GM18861 (cell line): ENCODE measurements around the gene DGKQ.

Experiments used
- ATAC-seq: cut with Tn5 transposase; IDR thresholded peaks from one replicate; pipeline ENCODE4 v1.9.1; 2021; ENCODE audit not compliant: unreplicated experiment

DGKQ gene

DNA sequence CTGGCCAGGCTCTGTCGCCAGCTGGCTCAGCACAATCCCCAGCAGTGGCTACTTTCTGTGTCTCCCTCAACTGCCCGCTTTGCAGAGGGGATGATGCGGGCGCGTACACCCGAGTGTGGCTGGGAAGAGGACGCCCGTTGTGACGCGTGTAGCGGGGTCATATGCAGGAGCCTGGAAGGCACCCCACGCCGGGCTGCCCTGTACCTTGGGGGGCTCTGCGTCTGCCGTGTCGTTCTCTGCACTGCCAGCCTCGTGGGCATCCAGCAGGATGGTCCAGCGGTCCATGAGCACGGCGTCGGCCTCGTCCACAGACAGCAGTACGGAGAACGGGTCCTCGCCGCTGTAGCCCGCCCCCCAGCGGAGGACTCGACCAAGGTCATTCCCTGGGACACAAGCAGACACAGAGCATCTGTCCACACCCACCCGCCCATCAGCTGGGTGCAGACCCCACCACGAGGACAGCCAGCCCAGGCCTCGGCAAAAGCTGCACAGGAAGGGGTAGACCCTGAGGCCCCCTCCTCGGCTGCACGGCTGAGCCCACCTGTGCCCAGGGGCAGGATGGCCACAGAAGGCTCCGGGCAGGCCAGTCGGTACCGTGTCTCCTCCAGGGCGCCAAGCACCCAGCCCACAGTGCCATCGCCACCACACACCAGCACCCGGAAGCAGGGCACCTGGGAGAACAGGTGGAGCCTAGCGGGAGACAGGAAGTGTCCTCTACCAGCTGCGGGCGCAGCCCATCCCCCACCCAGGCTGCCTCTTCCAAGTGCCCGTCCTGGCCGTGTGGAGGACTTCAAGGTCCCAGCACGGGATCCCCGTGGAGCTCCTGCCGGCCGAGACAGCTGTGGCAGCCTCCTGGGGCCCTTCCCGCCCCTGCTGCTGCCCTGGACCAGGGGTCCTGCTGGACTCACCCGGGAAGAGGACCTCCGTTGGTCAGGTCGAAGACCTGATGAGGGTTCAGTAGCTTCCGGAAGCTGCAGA lies 10.8 kb downstream of the DGKQ start:
- no peak for ATAC-seq

DNA sequence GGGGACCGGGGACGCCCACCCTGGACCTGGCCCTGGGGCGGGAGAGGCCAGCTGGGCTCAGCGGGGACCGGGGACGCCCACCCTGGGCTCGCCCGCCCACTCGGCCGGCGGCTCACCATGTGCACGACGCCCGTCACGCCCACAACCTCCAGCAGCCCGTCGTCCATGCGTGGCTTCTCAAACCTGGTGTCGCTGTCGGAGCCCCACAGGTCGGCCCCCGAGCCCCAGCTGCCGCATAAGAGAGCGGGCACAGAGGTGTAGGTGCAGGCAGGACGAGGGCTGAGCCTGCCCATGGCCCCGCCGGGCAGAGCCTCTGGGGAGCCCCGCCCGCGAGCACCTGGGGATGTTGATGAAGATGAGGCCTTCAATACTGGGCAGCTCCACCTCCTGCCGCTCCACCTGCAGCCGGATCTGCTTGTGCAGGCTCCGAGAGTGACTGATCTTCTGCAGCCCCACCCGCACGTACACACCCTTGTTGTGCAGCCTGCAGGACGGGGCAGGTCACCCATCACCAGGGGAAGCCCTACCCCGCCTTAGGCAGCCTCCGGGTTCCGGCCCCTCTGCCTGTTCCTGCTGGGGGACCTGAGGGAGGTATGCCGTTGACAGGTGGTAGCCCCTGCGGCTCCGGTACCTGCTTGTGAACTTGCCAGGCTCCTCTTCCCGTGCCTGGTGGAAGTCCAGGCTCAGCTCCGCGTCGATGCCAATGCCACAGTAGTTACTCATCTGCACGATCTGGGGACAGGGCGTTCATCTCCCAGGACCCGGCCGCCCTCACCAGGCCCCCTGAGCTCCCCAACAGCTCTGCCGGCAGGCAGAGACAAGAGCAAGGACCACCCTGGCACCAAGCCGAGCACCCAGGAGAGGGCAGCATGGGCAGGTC lies 11.8 kb downstream of the DGKQ start:
- ATAC-seq, result no peak

DNA sequence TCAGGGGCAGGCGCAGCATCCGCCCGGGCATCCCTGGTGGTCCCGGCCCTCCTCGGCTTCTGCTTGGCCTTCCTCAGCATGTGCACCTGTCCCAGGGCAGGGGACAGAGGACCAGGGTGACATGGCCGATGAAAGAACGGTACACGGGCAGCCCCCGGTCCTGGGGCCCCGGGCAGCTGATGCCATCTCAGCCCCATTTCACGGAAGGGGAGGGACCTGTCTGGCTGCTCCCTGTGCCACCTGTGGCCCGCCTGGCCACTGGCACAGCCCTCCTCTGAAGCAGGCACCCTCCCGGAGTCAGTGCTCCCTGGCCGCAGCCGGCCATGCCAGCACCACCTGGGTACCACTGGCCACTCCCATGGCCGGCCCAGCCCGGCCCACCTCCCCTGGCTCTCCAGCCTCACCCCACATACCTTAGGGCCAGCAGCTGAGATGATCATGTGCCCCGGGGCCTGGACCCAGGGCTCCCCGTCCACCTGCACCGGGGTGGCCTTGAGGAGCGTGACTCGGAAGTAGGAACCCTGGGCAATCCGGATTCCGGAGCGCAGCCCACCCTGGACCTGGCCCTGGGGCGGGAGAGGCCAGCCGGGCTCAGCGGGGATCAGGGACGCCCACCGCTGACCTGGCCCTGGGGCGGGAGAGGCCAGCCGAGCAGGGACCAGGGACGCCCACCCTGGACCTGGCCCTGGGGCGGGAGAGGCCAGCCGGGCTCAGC lies 12.6 kb downstream of the DGKQ start:
- no peak for ATAC-seq

DNA sequence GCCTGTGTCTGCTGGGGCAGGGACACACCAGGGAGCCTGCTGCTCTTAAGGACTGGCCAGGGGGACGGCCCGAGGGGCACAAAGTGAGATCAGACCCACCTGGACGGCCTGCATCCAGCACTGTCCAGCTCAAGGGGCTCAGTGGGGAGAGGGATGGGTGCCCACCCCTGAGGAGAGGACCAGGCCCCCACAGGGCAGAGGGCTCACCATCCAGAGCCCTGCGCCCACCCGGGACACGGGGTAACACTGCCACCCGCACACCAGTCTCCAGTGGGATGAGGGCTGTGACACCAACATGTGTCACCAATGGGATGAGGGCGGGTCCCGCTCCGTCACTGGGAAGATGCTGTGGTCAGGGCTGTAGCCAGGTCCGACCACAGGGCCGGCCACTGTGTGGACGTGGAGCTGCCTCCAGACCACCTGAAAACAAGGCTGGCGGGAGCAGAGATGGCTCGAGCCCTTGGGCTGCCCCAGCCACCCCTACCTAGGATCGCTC lies 13.2 kb downstream of the DGKQ start:
- no peak for ATAC-seq

DNA sequence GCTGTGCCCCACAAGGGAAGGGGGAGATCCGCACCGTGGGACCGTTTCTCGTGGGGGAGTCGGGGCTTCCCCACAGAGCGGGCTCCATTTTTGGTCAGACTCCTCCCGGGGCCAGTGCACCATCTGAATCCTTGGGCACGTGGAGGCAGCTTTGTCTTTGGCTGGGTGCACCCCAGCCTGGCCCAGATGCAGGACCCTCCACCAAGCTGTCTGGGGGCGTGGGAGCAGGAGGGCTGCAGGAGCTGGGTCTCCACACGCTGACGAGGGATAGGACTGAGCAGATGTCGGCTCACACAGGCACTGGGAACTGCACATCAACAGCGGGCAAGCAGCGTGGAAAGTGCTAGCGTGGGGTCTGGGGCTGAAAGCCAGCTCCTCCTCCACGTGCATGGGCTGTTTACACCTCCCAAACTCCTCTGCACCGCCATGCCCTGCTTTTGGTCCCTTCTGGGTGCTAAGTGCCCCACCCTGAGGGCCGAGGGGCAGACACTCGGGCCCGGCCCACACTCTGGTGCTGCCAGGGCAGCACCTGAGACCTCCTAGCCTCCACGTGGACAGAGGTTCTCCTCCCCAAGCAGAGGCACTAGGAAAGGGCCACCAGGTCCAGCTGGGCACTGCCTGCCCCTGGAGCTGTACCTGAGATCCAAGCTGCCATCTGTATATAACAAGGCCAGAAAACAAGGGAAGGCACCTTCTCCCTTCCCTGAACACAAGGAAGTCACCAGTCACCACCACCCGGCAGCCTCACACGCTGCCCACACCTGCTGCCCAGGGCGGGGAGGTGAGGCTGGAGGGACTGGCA lies 13.8 kb downstream of the DGKQ start:
- no peak for ATAC-seq

DNA sequence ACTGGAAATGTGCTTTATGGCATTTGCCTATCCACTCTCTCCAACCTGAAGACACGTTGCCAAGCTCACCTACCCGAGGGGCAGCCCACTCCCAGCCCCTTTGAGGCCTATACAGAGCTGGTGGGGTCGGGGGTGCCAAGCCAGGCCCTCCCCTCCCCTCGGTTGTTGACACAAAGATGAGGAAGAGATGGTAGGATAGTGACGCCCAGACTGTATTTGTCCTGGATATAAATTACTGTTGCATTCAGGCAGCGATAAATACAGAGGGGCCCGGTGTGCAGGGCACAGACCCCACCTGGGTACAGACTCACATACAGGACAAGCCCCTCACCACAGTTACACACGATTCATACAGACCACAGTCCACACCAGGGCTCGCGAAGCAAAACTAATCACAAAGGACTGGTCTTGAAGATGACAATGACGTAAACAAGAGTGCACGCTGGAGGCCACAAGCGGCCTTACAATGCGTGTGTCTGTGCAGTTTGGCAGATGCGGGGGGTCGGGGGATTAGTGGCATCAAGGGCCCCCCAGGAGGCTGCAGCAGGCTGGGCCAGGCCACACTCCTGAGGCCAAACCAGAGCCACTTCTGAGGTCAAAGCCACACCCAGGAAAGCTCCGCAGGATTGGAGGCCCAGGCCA lies 14.6 kb downstream of the DGKQ start:
- no peak for ATAC-seq

DNA sequence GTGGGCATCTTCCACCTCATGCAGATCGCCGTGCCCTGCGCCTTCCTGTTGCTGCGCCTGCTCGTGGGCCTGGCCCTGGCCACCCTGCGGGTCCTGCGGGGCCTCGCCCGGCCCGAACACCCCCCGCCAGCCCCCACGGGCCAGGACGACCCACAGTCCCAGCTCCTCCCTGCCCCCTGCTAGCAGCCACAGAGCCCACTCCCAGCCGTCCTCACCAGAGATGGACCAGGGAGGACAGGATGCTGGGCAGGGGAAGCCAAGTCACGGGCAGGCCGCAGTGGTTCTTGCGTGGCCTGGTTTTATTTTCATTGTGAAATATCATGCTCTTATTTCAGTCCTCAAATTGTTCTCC lies 15.1 kb downstream of the DGKQ start:
- no peak for ATAC-seq

DNA sequence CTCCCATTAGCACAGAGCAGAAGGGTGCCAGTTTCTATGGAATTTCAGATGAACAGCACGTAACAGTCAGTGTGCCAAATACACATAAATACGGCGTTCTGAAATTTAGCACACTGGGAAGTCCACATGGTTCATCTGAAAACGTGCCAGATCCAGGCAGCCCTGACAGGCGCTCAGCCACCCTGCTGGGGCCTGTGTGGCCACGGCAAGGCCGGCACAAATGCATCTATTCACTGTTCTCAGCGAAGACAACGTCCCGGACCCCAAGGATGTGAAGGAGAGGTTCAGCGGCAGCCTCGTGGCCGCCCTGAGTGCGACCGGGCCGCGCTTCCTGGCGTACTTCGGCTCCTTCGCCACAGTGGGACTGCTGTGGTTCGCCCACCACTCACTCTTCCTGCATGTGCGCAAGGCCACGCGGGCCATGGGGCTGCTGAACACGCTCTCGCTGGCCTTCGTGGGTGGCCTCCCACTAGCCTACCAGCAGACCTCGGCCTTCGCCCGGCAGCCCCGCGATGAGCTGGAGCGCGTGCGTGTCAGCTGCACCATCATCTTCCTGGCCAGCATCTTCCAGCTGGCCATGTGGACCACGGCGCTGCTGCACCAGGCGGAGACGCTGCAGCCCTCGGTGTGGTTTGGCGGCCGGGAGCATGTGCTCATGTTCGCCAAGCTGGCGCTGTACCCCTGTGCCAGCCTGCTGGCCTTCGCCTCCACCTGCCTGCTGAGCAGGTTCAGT lies 15.6 kb downstream of the DGKQ start:
- no peak for ATAC-seq

DNA sequence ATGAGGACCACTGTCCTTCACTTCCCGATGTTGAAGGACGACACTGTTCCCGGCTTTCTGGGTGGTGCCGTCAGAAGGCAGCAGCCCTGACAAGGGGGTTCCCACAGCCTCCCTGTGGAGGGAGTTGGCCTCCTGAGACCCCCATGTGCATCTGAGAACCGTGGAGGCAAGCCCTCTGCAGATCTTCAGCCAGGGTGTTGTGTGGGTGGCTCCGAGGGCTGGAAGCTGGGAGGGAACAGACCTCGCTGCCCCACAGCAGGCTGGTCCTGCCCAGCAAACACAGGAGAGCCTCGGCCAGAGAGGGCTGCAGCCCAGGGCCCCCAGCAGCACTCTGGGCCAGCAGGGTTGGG lies 16.2 kb downstream of the DGKQ start:
- no peak for ATAC-seq

DNA sequence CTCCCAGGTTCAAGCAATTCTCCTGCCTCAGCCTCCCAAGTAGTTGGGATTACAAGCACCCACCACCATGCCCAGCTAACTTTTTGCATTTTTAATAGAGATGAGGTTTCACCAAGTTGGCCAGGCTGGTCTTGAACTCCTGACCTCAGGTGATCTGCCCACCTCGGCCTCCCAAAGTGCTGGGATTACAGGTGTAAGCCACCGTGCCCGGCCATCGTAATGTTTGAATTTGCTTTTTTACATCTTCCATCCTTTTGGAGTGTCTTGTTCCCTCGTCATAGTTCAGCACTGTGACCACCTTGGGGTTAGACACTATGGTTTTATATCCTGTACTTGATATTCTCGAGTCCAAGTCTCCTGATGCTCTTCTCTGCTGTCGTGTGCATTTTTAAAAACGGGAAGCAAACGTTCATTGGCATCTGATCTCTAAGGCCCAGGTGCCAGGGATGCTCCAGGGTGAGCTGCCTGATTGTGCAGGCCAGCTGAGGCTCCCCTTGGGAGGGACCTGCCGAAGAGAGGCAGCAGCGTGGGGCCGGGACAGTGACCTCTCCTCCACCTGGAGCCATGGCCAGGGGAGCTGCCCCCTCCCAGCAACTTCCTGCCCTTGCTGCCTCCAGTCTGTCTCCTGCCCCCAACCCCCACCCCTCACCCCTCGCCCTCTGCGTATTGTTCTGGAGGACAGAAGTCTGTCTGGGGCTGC lies 16.7 kb downstream of the DGKQ start:
- no peak for ATAC-seq

DNA sequence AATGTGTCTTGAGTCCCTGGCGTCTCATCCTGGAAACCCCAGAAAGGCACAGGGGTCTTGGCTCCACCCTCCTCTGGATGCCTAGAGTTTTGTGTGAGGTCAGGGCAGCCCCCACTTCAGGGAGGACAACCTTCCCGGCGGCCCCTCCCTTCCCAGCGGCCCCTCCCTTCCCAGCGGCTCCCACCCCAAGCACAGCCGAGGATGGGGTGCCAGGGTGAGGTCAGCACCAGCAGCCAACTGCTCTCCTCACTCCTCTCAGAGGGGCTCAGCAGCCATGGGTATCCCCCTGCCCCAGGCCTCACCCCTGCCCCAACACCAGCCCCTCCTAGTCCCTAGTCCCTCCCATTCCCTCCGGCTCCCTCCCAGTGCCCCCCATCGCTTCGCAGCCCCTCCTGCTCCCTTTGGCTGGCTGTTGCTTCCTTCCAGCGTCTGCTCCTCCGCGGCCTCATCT lies 17.4 kb downstream of the DGKQ start:
- no peak for ATAC-seq

DNA sequence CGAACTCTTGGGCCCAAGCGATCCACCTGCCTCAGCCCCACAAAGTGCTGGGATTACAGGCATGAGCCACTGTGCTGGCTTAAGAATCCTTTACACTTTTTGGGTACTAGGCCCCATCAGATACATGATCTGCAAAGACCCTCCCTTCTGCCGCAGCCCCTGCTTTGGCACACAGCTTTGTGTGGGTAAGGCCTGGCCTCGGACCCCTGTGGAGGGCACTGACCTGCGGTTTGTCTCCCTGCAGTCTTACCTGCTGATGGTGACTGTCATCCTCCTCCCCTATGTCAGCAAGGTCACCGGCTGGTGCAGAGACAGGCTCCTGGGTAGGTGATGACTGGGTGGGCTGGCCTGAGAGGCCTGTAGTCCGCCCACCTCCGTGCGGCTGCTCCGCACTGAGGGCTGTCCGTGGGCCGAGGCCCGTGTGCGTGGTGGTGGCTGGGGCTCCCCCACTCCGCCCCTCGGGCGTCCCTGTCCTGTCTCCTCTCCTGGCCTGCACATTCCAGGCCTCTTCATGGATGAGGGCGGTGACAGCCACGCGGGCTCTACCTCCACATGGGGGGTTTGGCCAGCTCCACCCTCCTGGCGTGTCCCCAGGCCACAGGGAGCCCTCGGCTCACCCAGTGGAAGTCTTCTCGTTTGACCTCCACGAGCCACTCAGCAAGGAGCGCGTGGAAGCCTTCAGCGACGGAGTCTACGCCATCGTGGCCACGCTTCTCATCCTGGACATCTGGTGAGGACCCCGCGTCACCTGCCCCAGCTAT lies 18.0 kb downstream of the DGKQ start:
- no peak for ATAC-seq

DNA sequence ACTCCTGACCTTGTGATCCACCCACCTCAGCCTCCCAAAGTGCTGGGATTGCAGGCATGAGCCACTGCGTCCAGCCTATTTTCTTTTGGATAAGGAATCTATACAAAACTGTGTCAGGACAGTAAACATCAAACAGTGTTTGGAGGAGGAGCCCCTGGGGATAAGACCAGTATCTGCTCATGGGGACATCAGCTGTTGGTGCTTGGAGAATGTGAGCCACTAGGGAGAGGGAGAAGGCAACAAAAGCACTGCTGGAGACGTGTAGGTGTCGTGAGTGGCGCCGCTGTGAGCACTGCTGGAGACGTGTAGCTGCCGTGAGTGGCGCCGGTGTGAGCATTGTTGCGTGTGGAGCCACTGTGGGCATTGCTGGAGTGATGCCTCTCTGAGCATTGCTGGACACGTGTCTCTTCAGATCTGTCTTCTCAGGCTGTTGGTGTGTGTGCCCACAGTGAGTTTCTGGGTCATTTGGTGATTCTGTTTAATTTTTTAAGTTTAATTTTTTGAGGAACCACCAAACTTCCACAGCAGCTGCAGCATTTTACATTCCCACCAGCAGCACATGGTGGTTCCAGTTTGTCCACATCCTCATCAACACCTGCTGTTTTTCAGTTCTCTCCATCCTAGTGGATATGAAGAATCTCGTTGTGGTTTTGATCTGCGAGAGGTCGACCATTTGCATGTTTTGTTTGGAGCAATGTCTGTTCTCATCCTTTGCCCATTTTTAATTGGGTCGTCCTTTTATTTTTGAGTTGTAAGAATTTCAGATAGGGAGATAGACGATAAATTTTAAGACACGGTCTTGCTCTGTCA lies 19.0 kb downstream of the DGKQ start:
- no peak for ATAC-seq

DNA sequence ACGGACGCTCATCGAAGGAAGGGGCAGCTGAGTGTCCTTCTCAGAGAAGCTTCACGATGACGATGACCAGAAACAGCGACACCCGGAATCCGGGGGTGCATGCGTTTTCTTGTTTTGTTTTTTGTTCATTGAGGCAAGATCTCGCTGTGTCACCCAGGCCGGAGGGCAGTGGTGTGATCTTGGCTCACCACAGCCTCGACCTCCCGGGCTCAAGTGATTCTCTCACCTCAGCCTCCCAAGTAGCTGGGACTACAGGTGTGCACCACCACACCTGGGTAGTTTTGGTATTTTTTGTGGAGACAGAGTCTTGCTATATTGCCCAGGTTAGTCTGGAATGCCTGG lies 19.8 kb downstream of the DGKQ start:
- no peak for ATAC-seq

DNA sequence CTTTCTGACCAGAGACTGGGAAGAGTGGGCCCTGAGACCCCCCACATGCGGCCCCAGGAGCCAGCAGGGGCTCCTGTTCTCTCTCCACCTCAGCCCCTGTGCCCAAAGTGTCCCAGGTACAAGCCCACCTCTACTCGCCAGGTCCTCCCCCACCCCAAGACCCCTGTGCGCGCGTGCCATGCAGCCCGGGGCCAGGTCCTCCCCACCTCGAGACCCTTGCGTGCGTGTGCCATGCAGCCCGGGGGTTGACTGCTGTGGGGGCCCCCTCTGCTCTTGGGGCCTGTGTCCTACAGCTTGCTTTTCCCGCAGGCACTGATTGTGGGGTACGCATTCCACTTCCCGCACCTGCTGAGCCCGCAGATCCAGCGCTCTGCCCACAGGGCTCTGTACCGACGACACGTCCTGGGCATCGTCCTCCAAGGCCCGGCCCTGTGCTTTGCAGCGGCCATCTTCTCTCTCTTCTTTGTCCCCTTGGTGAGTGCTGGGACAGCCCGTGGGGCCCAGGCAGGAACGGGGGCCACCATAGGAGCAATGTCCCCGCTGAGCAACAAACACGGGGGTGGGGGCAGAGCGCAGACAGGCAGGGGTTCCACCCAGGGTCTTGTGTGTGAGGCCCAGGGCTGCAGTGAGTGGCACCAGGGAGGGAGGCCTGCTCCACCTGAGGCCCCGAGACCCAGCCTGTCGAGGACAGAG lies 20.3 kb downstream of the DGKQ start:
- no peak for ATAC-seq

DNA sequence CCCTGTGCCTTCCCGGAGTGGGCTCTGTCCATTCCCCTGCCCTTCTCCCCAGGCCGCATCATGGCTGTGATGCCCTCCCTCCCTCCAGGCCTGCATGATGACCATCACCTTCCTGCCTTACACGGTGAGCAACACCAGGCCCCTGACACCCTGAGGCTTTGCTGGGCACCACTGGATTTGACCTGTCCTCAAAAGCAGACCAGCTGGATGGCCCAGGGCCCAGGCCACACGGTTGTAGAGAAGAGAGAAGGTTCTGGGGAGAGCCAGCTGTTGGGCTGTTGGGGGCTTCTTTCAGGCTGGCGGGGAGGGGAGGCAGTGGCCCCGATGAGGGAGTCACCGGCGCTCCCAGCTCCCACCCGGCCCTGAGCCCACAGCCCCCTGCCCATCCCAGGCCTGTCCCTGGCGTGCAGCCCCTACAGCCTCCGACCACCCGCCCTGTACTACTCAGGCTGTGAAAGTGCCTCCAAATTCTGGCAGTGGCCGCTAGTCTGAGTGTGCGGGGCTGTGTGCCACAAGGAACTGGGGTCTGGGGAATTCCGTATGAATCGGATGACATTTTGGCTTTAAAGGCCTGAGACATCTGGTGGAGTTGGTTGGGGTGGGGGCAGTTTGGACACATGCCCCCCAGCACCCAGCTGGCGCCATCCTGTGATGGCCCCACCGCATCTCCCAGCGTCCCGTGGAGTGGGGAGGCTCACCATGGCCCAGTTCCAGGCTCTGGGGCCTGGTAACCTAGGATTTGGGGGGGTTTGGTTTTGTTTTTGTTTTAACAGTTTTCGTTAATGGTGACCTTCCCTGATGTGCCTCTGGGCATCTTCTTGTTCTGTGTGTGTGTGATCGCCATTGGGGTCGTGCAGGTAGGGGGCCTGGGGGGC lies 21.5 kb downstream of the DGKQ start:
- no peak for ATAC-seq
